ENCODE results near the gene POLD4. TPM values are rescaled to one million over a fixed set of nuclear protein-coding genes. Genes with fewer than 3 reads are reported as not detected.
A peak's percentile ranks its signal among the peaks of the same experiment; 100 is the strongest.

Gene POLD4
- polyA plus RNA-seq, 3 donors = 116 to 188 (median 169) TPM

DNA sequence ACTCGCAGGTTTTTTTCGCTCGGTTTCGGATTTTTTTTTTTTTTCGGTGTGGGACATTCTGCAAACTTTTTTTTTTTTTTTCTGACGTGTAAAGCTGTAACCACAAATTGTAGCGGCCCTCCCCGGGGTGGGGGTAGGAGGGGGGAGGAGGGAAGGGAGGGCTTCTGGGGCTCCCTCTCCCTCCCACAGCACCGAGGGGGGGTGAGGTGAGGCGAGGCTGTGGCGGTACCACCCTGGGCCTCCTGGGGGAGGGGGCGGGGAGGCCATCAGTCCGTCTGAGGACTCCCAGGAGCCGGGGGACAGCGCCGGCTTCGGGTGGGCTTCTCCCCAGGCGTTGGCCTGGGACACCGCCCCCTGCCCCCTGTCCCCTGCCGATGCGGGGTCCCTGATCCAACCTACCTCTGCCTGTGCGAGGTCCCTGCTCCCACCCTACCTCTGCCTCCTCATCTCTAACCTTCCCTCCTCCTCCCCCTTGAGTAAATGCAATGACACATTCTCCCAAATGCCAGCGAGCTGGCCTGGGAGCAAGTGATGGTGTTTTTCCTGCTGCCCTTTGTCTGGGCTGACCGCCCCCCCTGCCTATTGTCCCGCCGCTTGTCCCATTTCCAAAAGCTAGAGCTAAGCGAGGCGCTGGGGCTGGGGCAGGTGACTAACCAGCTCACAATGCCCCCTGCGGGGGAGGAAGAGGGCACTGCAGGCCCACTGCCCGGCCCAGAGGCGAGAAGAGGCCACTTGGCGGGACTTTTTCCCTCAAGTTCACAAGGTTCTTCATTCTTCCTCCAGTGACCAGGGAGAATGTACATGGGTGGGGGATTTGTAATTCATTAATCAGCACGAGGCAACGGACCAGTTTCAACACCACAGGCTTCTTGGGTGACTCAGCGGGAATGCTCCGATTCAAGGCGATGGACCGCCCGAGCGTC, 20.6 kb upstream of the POLD4 start:
- 5 to 6% (median 6%) methylated on average over 35 to 40 of the region's 40 CpGs for WGBS, 3 donors
- peak overlapping the region; percentile 83 for H3K27ac ChIP-seq (ENCODE audit: low read depth, low read length)

DNA sequence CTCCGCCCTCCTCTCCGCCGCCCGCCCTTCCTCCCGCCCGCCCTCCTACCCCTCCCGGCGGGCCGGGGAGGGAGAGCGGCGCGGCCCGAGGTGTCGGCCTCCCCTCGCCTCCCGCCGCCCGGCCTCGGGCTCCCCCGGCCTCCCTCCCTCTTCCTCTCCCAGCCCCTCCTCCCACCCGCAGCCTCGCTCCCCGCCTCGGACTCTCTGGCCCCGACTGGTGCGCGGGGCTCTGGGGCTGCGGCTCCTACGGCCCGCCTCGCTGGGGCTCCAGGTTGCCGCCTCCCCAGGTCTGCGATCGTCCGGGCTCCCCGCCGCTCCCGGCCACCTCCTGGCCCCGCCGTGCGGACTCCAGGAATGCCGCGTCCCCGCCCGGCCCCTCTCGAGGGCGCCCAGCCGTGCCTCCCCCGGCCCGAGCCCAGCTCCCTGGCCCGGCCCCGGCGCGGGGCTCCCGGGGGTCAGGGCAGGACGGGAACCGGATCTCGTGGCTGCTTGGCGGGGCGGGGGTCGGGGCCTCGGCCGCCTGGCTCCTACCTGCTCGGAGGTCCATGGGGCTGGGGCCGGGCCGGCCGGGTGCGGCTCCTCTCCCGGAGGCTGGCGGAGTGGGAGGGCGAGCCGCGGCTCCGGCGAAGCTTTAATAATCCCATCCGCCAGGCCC, 19.8 kb upstream of the POLD4 start, which contains the start of gene CLCF1:
Gene CLCF1 (minus strand): TSS at position 606 of the 655 bp plus-strand sequence. CDS start 59 bp downstream, at position 547.
- H3K27ac ChIP-seq (ENCODE audit: low read depth, low read length) = peak within 1 kb of the TSS; percentile 83
- WGBS, 3 donors = 1% methylated on average over 48 to 70 of the region's 76 CpGs

- WGBS, 3 donors = 1 to 2% (median 1%) methylated on average over 50 to 78 of the region's 78 CpGs
- peak overlapping the region; percentile 83 for H3K27ac ChIP-seq (ENCODE audit: low read depth, low read length)
Measured at GRCh38 chr11:67372321-67372992, 19.1 kb upstream of the POLD4 start.

- 14 to 21% (median 16%) methylated on average over 11 to 16 of the region's 16 CpGs for WGBS, 3 donors
Measured at GRCh38 chr11:67371911-67372320, 18.6 kb upstream of the POLD4 start.

DNA sequence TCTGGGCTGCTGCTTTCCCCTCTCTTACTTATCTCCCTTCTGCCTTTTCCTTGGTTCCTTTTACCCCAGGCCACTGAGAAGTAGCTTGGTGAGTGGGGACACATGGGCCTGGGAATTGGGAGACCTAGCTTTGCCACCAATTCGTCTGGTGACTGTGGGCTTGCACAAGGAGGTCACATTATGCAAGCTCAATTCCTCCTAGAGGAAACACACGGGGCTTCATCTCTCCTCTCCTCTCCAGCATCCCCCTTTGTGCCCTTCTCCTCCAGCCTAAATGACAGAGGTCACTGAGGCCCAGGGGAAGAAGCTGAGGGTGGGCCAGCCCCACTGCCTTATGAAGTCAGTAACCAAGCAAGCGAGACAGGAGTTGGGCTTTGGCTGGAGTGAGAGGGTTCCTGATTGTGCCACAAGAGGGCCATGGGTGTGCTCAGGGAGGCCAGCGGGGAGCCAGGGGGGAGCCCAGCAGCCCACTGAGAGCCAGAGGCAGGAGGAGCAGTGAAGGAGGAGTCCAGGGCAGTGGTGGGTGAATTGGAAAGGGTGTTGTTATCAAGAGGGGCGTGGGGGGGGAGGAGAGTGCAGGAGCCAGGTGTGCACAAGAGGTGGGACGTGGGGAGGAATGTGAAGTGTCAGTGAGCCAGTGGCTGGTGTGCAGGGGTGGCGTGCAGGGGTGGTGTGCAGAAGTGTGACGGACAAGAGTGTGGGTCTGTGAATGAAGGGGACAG, 18.0 kb upstream of the POLD4 start:
- 38 to 47% (median 39%) methylated on average over 8 of the region's 8 CpGs for WGBS, 3 donors
- H3K27ac ChIP-seq (ENCODE audit: low read depth, low read length) = no peak overlapping the region

More at GRCh38 chr11:67371911-67372320, 18.6 kb upstream of the POLD4 start:
- no peak overlapping the region for H3K27ac ChIP-seq (ENCODE audit: low read depth, low read length)

DNA sequence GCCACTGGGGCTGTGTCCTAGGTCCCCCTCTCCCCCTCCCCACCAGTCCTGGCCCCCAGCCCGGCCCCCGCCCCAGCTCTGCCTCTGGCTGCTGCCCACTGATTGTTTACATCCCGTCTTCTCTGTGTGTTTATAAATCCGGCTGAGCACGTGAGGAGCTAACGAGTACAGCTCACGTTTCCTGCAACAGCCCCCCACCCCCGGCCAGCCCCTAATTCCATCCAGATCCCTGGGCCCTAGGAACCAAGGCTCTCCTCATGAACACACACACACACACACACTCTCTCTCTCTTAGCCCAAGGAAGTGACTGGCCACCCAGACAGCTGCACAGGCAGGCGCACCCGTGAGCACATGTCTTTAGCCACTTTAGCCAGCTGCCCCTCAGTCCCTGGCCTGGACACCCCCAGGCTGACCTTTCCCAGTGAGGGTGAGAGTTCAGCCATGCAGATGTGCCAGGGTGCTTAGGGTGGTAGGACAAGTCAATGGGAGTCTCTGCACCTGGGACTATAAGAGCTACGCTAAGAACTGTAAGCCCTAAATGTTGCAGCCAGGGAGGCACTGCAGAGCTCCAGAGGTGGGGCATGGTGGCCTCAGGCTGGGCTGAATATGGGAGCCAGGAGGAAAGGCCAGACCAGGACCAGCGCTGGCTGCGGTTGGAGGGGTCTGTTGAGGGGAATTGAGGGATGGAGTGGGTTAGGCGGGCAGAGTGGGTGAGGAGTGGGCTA, 17.2 kb upstream of the POLD4 start:
- 53 to 58% (median 56%) methylated on average over 14 of the region's 14 CpGs for WGBS, 3 donors
- no peak overlapping the region for H3K27ac ChIP-seq (ENCODE audit: low read depth, low read length)

GRCh38 chr11:67369801-67370284, 16.5 kb upstream of the POLD4 start:
- 39 to 69% (median 47%) methylated on average over 12 of the region's 12 CpGs for WGBS, 3 donors
- H3K27ac ChIP-seq (ENCODE audit: low read depth, low read length) = no peak overlapping the region

DNA sequence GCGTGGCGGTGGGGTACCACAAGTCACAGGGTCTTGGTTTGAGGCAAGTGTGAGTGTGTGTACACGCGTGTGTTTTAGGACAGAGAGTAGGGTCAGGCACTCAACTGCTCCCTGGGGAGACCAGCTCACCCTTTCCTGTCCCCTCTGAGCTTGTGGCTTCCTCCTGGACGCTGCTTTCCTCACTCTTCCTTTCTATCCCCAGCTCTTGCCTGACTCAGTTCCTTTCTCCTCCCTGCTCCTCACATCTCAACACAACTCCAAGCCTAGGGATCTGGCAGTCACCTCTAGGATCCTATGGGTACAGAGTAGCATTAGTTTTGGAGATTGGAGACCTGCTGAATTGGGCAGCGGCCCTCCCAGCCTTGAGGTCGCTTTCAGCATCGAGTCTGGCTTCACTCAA, 15.9 kb upstream of the POLD4 start:
- WGBS, 3 donors = 76 to 89% (median 80%) methylated on average over 8 of the region's 8 CpGs
- no peak overlapping the region for H3K27ac ChIP-seq (ENCODE audit: low read depth, low read length)

- 67 to 86% (median 73%) methylated on average over 3 of the region's 3 CpGs for WGBS, 3 donors
- H3K27ac ChIP-seq (ENCODE audit: low read depth, low read length) = no peak overlapping the region
Measured at GRCh38 chr11:67368621-67369020, 15.3 kb upstream of the POLD4 start.

DNA sequence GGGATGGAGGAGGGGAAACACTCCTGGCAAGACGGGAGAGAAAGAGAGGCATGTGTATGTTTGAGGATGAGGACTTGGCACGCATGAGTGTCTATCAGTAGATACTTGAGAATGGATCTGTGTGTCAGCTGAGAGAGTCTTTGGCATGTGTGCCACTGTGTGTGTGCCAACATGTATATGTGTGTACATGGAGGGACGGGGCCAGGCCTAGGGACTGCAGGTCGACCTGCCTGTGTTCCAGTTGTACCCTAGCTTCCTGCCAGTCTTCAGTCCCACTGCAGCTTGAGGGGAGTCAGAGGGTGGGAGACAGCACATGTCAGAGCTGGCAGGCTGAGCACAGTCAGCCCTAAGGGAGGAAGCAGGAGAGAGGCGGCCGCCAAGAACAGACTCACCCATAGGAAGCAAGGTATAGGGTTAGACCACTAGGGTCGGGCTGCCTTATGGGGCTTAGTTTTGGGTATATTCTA, 14.4 kb upstream of the POLD4 start:
- 45 to 82% (median 51%) methylated on average over 7 of the region's 7 CpGs for WGBS, 3 donors
- H3K27ac ChIP-seq (ENCODE audit: low read depth, low read length) = no peak overlapping the region

DNA sequence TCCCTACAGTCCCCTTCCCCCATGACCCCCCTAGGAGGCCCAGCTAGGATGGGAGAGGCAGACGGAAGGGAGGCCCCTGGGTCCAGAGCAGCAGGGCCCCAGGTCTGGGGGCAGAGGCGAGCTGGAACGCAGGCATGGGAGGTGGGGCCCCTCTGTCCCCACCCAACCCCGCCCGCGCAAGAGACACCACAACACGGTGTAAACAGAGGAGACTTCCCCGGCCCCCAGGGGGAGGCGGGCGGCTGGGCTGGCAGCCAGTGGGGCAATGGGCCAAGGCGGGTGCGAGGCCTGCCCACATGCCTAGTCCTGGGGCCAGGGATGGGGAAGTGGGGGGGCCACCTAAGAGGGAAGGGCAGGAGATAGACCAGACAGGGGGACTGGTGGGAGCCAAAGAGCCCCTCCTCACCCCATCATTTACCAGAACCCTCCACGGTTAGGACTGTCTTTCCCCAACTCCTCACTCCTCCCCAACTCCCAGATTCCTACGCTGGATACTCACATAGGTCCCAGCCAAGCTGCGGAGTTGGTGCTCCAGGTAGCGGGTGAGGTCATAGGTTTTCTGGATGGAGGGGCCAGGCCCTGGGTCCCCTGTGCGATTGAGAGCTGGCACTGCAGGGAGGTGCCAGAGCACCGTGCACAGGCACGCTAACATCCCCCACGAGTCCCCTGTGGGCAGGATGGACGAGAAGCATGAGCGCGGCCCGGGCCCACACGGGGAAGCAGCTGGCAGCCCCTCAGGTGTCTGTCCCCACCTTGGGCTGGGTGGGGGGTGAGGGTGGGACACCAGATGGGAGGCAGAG, 13.8 kb upstream of the POLD4 start:
- H3K27ac ChIP-seq (ENCODE audit: low read depth, low read length) = no peak overlapping the region
- 33 to 64% (median 39%) methylated on average over 22 to 25 of the region's 25 CpGs for WGBS, 3 donors

- no peak overlapping the region for H3K27ac ChIP-seq (ENCODE audit: low read depth, low read length)
- 37 to 70% (median 38%) methylated on average over 5 to 8 of the region's 8 CpGs for WGBS, 3 donors
Measured at GRCh38 chr11:67366546-67366945, 13.2 kb upstream of the POLD4 start.

DNA sequence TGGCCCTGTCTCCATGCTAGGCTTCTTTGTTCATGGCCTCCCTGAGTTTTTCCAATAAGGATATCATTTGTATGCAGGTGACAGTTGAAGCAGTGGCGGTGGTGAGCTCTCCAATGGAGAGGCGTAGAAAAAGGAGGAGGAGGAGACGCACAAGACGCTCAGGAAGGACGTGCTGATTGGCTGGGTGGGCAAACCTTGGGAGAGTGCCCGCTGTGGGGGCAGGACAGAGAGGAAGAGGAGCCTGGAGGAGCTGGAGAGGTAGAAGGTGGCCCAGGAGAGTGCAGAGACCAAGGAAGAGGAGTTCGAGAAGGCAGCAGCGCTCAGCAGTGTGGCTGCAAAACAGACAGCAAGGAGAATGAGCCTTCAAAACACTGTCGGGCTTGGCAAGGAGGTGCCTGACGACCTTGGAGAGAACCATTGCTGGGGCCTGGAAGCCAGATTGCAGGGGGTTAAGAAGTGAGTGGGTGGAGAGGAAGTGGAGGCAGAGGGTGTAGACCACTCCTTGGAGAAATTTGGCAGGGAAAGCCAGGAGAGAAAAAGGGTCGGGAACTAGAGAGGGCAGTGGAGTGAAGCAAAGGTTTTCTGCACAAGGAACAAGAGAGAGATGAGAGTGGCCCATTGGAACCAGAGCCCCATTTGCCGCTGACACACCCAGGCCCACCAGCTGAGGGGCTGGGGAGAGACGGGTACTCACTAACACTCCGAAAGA, 12.5 kb upstream of the POLD4 start:
- H3K27ac ChIP-seq (ENCODE audit: low read depth, low read length) = no peak overlapping the region
- 59 to 79% (median 59%) methylated on average over 14 of the region's 14 CpGs for WGBS, 3 donors

DNA sequence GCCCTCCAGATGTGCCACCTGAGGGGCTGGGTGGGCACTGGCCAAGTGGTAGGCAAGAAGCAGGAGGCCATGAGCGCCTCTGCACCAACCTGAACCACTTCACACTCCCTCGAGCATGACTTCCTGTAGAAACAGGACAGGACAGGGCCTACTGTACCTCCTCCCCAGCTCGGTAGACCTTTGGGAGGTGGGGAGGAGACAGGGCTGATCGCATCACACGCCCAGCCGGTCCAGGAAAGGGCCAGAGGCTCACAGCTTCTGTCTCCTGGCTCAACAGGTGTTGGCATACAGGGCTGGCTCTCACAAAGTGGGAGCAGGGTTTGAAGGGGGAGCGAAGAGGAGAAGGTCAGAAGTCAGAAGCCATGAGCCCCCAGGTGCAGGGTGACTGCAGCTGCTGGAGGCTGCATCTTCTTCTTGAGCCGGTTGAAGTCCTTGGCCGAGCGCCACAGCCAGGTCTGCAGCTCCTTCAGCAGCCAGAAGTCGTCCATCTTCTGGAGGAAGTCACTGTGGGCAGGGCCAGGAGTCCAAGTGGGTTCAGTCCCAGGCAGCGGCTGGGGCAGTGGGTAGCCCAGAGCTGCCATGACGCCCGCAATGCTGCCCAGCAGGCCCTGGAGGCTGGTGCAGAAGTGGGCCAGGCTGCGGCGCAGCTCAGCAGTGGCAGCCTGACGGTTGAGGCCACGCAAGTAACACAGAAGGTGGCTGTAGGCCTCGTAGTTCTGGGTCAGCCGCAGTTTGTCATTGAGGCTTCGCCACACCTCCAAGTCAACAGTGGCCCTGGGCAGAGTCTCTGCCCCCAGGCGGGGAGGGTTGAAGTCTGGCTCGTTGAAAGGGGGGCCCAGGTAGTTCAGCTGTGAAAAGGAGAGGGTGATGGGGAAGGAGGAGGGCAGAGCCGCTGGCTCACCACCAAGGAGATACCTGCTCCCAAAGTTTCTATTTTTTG, 11.7 kb upstream of the POLD4 start:
- WGBS, 3 donors = 81 to 87% (median 87%) methylated on average over 24 of the region's 24 CpGs
- H3K27ac ChIP-seq (ENCODE audit: low read depth, low read length) = no peak overlapping the region

- H3K27ac ChIP-seq (ENCODE audit: low read depth, low read length) = no peak overlapping the region
- WGBS, 3 donors = 58 to 93% (median 89%) methylated on average over 3 of the region's 3 CpGs
Measured at GRCh38 chr11:67364169-67364568, 10.8 kb upstream of the POLD4 start.

Measured in adipose tissue (tissue), 3 donors.